Left lobe of liver (tissue), 2 donors: Measurements from ENCODE around the gene OLFML2B. TPM values are rescaled to one million over a fixed set of nuclear protein-coding genes. Genes with fewer than 3 reads are reported as not detected.
A peak's percentile ranks its signal among the peaks of the same experiment; 100 is the strongest.
"Not testable (repeated sequence)": the region's sequence is repeated elsewhere in the genome, so short reads cannot be mapped to it uniquely, and the experiment has no call there.

Experiments
- ATAC-seq: fragments of 200-7000 bp; cut with Tn5 transposase; one replicate; pipeline ENCODE4 v1.9.1; 2020; ENCODE audit warnings: mild to moderate bottlenecking, moderate library complexity
- DNase-seq: peaks from one replicate; pipeline ENCODE4 v3.0.0-alpha.2; 2020; ENCODE audit warnings: low spot score
- total RNA-seq: library from RNA; stranded (reverse); gene quantifications from one replicate; pipeline ENCODE4 v1.2.1, GENCODE V29; 2021
- donor health status: DM: no; HTN: no; CAD: no; lungs with moderate emphysema.
- donor health status: DM: no; HTN: yes; CAD: no.

The OLFML2B gene
- 0.48 TPM for total RNA-seq

DNA sequence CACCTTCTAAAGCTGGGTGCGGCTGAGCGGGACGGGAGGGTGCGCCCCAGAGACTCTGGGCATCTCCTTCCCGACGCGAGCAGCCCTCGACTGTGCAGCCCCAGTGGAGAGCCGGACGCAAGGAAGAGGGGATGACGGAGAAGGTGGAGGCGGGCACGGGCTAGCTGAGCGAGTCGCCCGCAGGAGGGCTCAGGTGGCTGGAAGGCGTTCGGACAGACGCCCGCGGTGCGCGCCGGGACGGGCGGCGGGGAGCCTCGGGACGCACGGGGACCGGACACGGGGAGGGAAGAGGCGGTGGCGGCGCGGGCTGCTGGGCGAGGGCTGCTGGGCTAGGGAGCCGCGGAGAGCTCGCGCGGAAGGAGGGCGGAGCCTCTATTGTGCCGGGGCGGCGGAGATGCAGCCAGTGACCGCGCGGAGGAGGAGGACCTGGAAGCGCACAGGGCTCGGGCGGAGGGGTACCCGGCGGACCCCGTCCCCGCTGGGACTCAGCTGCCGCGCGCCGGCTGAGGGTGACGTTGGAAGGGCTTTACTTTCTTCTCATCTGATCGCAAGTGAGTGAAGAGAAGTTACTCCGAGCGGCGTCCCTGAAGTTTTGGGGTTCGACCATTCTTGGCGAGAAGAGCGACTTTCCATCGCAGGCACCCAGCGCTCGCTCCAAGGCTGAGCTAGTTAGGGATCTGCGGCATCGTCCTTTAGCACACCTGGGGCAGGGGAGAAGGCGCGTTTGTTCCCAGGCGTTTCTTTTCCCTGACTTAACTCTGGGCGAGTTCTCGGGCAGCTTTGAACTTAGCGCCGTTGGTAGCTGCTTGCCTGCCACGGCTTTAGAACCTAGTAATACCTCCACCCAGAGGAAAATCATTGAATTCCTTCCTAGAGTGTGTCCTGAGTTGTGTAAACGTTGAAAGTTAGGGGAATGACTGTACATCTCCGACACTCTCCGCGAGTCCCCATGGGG is at the start of gene OLFML2B:
OLFML2B (minus strand) TSS at position 323 of the 955 bp plus-strand sequence. CDS start 439 bp downstream, outside the sequence.
- DNase-seq (peak; percentile 53), ATAC-seq (peak; percentile 88)

DNA sequence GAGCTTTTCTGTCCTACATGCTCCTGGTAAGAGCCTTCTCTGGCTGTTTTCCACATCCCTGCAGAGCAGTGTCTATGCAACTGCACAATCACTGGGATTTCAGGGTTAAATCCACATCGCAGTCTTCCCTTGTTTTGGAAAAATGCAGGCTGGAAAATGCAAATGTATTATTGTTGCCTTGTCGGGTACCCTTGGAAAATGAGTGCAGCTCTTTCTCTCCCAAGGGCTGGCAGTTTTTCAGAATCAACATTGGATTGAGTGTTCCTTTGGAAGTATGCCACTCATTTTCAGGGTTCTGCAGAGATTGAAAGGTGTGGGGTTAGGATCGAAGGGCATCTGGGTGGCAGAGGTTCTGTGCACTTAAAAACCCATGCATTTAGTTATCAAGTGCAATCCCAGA is 49.1 kb upstream of the OLFML2B start:
- ATAC-seq = peak; percentile 35

DNA sequence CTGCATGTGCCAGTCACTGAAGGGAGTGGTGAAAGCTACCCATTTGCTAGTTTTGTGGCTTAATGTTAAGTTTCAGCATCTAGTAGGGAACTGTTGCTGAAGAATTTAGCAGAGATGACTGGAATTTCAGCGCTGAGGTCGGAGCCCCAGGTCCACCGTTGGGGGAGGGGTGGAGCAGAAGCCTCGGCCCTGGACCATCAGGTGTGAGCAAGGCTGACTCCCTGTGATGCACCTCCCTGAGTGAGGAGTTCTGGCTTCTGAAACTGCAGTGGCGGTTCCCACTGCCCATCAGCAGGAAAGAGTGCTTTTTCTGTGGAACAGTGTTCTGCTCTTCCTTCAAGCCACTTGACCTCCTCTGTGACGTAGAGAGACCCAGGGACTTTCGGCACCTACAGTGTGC is 47.2 kb upstream of the OLFML2B start:
- no peak for DNase-seq
- peak; percentile 19 for ATAC-seq

More for the DNA sequence above, 49.1 kb upstream of the OLFML2B start:
- DNase-seq = peak; percentile 55

- ATAC-seq = peak; percentile 5
Observed at GRCh38 chr1:162070094-162070748, 46.6 kb upstream of the OLFML2B start.

DNA sequence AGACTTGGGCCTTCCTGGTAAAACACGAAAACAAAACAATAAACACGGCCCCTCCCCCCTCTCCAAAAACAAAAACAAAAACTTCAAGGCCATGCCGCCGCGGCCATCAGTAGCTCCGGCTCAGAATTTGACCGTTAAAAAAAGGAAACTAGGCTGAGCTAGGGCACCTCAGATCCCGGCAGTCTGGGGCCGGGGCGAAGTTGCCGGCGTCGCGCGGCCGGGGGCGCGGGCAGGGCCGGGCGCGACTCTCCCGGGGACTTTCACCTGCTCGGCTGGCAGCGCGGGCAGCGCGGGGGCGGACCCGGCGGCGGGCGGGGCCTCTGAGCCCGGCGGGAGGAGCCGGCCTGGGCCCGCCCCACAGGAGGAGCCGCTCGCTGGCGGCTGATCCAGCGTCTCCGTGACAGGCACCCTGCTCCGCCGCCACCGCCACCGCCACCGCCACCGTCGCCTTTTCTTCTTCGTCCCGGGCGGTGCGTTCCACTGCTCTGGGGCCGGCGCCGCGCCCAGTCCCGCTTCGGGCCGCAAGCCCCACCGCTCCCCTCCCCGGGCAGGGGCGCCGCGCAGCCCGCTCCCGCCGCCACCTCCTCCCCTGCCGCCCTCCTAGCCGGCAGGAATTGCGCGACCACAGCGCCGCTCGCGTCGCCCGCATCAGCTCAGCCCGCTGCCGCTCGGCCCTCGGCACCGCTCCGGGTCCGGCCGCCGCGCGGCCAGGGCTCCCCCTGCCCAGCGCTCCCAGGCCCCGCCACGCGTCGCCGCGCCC is 45.8 kb upstream of the OLFML2B start, which contains the start of gene NOS1AP:
NOS1AP (plus strand) TSS at position 358 of the 760 bp plus-strand sequence. CDS start 487 bp downstream, outside the sequence.
- ATAC-seq = peak; percentile 94
- peak; percentile 93 for DNase-seq

More at GRCh38 chr1:162070094-162070748, 46.6 kb upstream of the OLFML2B start:
- DNase-seq = no peak

GRCh38 chr1:162068301-162068700 is 44.6 kb upstream of the OLFML2B start:
- DNase-seq (no peak), ATAC-seq (no peak)

DNA sequence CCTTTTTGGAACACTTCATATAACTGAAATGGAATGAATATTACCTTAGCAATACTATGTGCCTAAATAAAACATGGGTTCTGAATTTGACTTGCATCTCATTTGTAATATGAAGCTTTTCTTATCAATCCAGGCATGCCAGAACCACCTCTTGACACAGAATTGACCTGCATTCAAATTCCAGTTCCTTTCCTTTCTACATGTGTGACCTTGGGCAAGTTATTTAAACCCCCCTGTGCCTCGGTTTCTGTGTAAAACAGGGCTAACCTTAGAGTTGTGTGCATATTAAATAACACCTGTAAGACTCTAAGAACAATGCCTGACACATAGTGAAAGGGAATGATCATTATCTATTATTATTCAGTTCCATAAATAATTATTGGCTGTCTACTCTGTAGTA is 43.8 kb upstream of the OLFML2B start:
- no peak for DNase-seq
- ATAC-seq = no peak

GRCh38 chr1:162066836-162067235 is 43.2 kb upstream of the OLFML2B start:
- ATAC-seq, DNase-seq: not testable (repeated sequence)

- no peak for DNase-seq
- ATAC-seq = no peak
Observed at GRCh38 chr1:162065016-162065415, 41.3 kb upstream of the OLFML2B start.

GRCh38 chr1:162062542-162063015 is 38.9 kb upstream of the OLFML2B start:
- ATAC-seq (no peak), DNase-seq (no peak)

- DNase-seq (no peak), ATAC-seq (no peak)
Observed at GRCh38 chr1:162060314-162060713, 36.6 kb upstream of the OLFML2B start.

DNA sequence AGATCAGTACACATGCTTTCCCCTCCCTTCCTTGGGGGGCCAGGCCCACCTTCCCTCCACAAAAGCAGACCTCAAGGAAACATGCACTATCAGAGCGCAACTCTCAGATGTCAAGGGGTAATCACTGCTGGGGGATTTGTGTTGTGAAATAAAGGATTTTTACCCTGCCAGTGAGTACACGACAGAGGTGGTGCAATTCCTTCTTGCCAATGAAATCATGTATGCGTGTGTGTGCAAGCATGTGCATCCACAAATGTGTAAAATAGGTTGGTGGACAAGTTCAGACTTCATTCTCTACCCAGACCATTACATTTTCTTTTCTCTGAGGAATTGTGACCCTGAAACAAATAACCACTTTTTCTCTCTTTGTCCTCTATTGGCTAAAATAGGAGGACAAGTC is 36.1 kb upstream of the OLFML2B start:
- no peak for ATAC-seq
- no peak for DNase-seq

DNA sequence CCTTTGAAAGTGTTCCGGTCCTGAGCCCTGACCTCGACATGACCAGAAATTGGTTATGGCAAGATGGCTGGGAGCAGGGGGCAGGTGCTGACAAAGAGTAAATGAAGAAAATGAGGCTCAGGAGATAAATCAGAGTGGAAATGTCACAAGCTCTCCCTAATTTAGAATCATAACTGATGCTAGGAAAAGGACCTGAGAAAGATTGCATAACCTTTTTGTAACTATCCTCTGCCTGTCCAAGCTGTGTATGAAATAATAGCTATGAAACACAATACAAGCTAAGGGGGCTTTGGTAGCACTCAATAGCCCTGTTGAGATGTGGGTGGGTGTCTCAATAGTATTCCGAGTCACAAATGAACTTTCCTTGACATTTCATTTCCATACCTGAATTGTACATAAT is 32.9 kb upstream of the OLFML2B start:
- DNase-seq (no peak), ATAC-seq (peak; percentile 27)

DNA sequence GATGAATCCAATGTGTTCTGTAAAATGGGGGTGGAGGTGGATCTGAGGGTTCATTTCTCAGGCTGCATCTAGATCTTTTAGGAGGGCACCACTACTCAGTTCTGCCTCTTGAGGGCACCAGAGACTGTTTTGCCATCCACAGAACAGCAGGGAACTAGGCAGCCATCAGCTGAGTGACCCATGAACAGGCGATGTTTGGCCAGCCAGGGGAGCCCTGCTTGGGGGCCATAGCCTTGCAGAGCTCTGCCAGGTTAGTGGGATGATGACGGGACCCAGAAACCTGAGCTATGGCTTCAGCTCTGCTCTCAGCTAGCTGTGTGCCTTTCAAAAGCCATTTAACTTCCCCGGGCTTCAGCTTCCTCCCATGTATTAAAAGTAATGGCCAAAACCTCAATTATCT is 32.4 kb upstream of the OLFML2B start:
- ATAC-seq (peak; percentile 99), DNase-seq (peak; percentile 71)

GRCh38 chr1:162055062-162055461 is 31.4 kb upstream of the OLFML2B start:
- no peak for ATAC-seq
- no peak for DNase-seq

DNA sequence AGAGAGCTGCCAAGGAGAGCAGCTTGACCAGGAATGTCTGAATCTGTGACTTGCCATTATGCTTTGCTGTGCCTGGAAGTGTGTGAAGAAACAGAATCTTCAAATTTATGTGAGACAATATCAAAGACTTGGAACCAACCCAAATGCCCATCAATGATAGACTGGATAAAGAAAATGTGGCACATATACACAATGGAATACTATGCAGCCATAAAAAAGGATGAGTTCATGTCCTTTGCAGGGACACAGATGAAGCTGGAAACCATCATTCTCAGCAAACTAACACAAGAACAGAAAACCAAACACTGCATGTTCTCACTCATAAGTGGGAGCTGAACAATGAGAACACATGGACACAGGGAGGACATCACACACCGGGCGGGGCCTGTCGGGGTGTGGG is 30.3 kb upstream of the OLFML2B start:
- DNase-seq, ATAC-seq: not testable (repeated sequence)

GRCh38 chr1:162046921-162047320 is 23.3 kb upstream of the OLFML2B start:
- DNase-seq = no peak
- ATAC-seq = no peak

- DNase-seq (no peak), ATAC-seq (no peak)
Observed at GRCh38 chr1:162042361-162042760, 18.7 kb upstream of the OLFML2B start.

DNA sequence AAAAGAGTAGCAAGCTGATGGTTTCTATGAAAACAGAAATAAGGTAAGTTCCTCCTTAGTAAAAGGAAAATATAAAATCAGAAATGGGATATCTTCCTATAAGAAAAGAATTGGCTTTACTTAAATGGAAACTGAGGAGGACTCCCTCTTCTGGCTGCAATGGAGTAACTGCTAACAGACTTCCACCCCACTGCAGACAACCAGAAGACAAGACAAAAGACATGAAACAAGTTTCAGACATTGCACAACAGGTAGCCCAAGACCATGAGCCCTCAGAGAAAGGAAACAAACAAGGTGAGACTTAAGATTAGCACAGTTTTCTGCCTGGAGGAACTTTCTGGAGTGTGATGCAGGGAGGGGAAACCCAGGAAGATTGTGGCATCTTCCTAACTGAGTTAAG is 17.0 kb upstream of the OLFML2B start:
- ATAC-seq = peak; percentile 34
- DNase-seq = no peak

GRCh38 chr1:162040001-162040400 is 16.3 kb upstream of the OLFML2B start:
- ATAC-seq (no peak), DNase-seq (no peak)

- no peak for ATAC-seq
- DNase-seq = no peak
Observed at GRCh38 chr1:162038624-162039023, 15.0 kb upstream of the OLFML2B start.
